HG03175 (cell line): Measurements from ENCODE around the gene HYAL3.
A peak's percentile ranks its signal among the peaks of the same experiment; 100 is the strongest.
"Not testable (repeated sequence)": the region's sequence is repeated elsewhere in the genome, so short reads cannot be mapped to it uniquely, and the experiment has no call there.

Source experiments
- ATAC-seq: cut with Tn5 transposase; IDR thresholded peaks from one replicate; pipeline ENCODE4 v1.9.1; 2021; ENCODE audit warnings: mild to moderate bottlenecking, moderate library complexity; ENCODE audit not compliant: unreplicated experiment

Gene HYAL3

DNA sequence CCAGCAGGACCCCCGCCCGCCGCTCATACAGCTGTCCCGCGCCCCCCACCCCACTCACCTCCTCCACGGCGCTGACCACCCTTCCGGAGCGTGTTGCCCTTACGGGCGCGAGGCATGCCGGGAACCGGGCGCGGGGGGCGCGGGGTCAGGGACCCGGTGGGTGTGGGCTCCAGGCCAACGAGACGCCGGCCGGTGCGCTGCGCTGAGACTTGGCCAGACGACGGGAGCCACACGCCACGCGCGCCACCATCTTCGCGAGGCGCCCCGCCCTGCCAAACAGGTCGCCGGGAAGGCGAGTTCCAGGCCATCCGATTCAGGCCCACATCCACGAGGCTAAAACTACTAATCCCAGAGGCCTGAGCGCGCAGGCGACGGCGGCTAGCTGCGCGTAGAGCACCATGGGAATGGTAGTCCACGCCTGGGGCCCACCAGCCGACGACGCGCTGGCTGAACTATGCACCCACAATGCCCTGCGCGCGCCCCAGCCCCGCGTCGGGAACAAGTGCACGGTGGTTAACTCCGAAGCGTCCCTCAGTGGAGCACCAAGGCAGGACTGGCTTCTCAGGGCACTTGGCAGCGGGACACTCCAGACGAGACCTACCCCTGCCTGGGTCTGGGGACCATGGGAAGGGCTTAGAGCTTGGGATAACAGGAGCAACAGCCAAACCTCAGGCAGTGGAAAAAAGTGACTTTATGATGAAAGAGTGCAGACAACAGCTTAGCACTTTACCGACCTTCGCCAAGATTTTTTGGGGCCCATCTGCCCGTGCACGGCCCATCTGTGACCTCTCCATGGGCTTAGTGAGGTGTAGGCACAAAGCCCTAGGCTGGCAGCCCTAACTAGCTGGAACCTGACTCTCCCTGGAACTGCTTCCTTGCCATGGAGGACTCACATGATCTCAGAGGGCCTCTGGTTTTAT, 6.8 kb downstream of the HYAL3 start, which contains the start of gene IFRD2:
Gene IFRD2, minus strand, starts transcription at position 271 of the 920 bp plus-strand sequence. Its CDS starts 155 bp downstream, at position 116.
- peak; percentile 96 for ATAC-seq

DNA sequence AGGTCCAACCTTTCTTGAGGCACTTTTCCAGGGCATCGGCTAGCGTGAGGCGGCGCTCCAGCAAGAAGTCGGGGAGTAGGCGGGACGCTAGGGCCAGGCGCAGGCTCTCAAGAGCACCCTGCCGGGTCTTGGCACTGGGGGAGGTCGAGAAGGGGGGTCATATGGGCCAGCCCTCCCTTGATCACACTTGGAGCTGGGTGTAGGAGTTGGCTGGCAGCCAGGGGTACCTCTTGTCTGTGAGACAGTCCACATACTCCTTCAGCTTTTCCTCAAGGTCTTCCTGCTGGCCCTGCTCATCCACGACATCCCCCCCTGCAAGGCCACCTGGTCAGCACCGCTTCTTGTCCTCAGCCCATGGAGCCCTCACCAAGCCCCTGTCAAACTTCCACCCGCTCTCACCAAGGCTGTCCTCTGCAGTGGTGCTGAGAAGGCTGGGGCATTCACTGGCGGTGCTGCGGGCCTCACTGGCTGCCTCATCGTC, 9.0 kb downstream of the HYAL3 start:
- no peak for ATAC-seq

DNA sequence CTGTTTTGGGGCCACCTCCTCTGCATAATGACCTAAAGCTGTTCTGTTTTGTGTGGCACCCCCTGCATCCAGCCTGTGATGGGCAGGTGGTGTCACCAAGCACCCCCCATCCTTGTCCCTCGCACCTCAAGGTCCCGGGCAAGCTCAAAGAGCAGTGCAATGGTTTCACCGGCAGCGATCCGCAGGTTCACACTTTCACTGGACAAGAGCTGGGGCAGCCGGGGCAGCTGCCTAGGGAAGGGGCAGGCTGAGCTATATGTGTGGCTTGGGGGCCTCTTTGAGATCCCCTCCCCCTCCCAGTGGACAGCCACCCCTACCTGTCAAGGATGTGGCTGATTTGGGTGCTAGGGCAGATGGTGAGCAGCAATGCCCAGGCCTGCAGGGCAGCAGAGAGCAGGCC, 10.1 kb downstream of the HYAL3 start:
- no peak for ATAC-seq

DNA sequence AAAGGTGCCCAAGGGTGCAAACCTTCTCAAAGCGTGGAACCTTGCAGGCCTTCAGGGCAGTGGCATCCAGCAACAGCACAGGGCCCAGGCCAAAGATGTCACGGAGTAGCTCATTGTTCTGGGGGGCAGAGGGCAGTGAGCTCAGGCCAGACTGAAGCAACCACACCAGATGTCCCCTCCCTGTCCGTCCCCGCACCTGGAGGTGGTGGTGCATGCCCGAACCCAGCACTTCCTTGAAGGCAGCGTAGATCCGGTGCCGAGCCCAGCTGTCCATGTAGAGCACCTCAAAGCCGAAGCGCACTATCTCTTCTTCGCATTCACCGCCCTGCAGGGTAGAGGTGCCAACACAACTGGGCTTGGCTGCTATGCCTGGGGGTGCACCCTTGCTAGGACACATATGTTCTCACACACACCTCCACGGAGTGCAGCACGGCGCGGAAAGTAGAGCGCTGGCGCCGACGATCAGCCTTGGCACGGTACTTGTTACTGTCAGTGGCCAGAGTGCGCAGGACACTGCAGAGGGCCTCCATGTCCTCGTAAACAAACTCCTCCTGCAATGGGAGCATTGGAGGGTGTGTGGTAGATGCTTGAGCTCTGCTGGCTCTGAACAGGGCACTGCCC, 10.7 kb downstream of the HYAL3 start:
- no peak for ATAC-seq

DNA sequence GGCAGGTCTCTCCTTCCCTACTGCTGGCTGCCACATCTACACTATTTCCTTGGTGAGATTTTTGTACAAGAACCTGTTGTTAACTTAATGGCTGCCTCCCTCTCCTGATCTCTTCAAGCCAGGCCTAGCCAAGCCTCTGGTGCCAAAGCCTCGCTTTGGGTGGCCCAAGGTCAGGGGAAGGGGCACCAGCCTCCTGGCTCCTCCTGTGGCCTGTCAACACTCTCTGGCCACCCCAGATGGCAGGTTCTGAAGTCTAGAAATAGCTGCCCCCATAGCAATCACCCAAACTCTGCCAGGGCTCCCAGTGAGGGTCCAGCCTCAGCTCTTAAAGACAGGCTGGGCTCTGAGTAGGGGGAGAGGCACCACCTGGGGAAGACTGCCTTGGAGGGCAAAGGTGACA, 11.9 kb downstream of the HYAL3 start:
- no peak for ATAC-seq

DNA sequence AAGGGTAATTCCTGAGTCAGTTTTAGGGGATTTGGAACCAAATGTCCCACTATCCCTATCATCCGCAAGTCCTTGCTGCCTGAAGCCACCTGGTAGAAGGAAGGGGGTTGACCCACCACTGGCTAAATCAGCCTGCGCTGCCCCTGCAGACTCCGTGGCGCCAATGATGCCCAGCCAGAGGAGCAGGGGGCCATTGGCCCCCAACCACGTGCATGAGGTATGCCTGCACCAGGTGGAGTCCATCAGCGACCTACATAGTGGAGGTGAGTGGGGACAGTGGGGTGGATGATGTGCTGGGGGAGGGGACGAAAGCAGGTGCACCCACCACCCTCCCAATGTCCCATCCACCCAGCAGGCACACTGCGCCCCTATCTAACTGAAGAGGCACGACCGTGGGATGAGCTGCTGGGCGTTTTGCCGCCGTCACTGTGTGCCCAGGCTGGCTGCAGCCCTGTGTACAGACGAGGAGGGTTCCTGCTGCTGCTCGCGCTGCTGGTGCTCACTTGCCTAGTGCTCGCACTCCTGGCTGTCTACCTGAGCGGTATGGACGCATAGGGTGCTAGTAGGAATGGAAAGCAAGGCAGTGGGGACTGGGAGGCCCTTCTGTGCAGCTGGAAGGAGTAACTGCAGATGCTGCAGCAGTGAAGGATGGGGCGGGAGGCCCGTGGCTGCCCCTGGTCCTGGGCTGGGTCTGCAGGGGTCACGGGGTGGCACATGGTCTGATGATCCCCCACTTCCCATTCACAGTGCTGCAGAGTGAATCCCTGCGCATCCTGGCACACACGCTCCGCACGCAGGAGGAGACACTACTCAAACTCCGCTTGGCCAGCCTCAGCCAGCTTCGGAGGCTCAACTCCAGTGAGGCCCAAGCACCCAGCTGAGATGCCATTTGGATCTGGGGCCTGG, 12.6 kb downstream of the HYAL3 start:
- no peak for ATAC-seq

DNA sequence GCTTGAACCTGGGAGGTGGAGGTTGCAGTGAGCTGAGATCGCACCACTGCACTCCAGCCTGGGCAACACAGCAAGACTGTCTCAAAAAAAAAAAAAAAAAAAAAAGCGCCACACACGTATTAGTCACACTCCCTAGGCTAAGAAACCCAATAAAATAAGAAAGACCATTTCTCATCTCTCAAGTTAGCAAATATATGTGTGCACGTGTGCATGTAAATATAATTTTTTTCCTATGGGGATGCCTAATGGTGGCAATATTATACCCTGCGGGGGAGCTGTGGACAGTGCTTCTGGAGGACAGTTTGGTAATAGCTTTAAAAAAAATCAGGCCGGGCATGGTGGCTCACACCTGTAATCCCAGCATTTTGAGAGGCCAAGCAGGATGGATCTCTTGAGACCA, 15.1 kb downstream of the HYAL3 start:
- ATAC-seq = not testable (repeated sequence)

DNA sequence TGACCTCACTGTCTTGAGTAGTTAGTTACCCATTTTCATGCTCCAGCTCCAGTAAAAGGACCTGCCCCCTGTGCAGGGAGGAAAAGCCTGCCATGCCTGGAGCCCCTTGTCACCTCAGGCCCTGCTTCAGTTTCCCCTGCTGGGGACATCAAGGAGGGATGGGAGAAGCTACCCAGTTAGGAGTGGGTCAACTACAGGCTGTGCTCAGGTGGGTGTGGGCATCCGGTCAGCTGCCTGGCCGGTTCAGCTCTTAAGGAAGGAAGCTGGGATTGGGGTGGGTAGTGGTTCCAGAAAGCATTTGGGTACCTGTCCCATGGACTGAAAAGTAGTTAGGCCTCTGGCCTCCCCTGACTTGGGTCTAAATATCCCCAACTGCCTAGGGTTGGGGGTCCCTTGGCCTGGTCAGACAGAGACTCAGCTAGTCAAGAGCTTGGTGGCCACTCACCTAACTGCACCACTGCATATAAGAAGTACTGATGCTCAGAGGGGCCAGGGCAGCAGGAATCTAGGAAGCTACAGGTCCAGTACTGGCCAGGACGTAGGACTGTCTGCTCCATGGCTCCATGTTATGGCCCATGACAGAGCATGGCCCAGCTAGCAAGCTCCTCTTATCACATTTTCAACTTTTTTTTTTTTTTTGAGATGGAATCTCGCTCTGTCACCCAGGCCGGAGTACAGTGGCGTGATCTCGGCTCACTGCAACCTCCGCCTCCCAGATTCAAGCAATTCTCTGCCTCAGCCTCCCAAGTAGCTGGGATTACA, 19.8 kb downstream of the HYAL3 start:
- ATAC-seq = no peak

DNA sequence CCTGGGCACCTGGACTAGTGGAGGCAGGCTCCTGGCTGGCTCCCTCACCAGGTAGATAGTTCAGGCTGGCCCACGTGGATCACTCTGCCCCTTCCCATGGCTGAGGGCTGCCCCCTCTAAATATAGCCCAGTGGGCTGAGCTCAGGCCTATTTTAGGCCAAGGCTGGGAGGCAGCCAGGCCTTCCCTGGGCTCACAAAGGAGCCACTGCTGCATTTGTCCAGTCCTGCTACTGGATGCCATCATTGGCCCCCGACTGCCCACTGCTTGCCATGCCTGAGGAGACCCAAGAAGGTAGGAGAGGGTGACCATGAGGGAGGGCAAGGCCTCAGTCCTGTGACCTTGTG, 20.4 kb downstream of the HYAL3 start, which contains the start of gene LSMEM2:
Gene LSMEM2, plus strand, starts transcription at position 208 of the 345 bp plus-strand sequence. Its CDS starts 27 bp downstream, at position 235.
- no peak for ATAC-seq

DNA sequence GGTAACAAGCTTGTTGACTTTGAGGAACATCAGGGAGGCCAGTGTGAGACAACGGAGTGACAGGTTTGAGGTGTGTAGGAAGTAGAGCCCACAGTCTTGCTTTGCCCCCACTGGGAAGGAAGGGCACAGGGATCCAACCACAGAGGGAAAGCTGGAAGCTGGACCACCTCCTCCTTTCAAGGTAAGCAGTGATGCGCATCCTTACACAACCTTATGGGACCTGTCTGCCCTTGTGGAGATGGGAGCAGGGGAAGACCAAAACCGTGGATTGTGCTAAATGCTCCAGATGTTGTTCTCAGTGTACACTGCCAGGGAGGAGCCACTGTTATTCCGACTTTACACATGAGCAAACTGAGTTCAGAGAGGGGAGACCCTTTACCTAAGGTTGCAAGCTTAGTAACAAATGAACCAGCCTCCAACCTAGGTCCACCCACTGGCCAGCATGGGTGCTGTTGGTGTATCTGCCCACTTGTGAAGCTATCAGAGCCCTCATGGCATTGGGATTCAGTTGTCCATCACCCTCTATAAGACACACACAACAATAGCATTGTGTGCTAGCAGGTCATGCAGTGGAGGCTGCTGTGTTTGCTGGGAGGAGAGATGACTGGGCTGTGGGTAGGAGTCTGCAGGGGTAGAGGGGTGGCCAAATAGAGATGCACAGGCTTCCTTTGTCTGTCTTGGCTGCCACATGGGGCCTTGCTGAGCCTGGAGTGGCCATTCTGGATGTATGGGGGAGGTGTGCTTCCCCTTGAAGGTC, 20.9 kb downstream of the HYAL3 start:
- ATAC-seq = no peak

DNA sequence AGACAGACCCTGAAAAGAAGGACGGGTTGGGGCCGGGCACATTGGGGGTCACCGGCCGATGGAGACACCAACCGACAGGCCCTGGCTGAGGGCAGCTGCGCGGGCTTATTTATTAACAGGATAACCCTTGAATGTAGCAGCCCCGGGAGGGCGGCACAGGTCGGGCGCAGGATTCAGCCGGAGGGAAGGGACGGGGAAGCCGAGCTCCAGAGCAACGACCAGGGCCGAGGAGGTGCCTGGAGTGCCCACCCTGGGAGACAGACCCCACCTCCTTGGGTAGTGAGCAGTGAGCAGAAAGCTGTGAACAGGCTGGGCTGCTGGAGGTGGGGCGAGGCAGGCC, 22.5 kb downstream of the HYAL3 start:
- ATAC-seq = no peak

DNA sequence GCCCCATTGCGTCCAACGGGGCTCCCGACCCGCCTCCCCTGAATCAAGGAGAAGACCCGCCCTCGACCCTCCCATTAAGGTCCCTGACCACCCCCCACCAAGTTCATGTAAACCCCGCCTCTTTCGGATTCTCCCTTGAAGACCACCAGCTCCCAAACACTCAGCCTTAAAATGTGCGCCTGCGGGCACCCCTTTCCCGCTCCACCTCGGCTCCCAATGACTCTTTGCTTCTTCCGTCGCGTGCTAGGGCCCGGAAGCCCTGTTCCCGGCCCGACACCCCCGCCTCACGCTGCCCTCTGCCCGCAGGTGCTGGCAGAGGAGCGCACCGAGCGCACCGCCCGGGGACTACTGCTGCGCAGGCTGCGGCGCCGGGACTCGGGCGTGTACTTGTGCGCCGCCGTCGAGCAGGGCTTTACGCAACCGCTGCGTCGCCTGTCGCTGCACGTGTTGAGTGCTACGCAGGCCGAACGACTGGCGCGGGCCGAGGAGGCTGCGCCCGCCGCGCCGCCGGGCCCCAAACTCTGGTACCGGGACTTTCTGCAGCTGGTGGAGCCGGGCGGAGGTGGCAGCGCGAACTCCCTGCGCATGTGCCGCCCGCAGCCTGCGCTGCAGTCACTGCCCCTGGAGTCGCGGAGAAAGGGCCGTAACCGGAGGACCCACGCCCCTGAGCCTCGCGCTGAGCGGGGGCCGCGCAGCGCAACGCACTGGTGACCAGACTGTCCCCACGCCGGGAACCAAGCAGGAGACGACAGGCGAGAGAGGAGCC, 23.0 kb downstream of the HYAL3 start:
- ATAC-seq = no peak

DNA sequence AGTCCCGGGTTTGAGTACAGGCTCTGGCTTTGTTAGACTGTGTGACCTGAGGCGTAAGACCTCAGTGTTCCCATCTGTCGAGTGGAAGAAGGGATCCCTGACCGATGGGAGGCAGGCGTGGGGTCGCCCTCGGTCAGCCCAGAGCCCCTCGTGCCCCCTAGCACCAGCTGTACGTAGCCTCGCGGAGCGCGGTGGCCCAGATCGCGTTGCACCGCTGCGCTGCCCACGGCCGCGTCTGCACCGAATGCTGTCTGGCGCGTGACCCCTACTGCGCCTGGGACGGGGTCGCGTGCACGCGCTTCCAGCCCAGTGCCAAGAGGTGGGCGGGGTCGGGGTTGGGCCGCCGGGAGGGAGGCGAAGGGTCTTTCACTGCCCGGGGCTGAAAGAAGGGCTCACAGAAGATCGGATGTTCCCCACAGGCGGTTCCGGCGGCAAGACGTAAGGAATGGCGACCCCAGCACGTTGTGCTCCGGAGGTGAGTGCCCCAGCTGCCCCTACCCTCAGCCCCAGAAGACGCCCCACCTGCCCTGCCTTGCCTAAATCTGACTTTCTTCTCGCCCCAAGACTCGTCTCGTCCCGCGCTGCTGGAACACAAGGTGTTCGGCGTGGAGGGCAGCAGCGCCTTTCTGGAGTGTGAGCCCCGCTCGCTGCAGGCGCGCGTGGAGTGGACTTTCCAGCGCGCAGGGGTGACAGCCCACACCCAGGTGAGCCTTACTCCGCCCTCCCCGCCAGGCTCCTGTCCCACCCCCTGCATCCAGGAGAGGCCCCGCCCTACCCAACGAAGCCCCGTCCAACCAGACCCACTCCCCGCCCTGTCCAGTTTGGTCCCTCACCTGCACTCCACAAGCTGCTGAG, 23.8 kb downstream of the HYAL3 start:
- ATAC-seq = no peak

DNA sequence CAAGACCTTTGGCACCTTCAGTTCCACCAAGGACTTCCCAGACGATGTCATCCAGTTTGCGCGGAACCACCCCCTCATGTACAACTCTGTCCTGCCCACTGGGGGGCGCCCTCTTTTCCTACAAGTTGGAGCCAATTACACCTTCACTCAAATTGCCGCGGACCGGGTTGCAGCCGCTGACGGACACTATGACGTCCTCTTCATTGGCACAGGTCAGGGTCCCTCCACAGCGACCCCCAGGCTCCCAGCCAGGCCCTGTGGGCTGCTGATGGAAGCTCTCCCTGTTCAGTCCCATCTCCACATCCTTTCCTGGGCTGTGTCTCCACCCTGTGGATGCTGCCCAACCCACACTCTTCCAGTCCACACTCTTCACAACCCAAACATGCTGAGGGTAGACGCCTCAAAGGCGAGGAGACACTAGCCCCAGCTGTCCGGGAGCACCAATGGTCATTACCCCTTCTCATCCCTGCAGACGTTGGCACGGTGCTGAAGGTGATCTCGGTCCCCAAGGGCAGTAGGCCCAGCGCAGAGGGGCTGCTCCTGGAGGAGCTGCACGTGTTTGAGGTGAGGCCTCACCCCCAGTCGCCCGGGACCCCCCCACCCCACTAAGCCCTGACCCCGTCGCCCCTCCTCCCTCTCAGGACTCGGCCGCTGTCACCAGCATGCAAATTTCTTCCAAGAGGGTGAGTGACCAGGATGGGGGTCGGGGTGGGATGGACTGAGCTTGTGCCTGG, 24.7 kb downstream of the HYAL3 start:
- no peak for ATAC-seq

DNA sequence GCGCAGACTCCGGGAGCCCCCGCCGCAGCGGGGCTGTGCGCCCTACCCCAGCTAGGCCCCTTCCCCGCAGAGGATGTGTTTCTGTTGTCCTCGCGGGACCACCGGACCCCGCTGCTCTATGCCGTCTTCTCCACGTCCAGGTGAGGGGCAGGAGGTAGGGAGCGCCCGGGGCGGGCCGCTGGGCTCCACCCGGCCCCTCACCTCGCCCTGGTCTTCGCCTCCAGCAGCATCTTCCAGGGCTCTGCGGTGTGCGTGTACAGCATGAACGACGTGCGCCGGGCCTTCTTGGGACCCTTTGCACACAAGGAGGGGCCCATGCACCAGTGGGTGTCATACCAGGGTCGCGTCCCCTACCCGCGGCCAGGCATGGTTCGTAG, 25.5 kb downstream of the HYAL3 start:
- no peak for ATAC-seq

DNA sequence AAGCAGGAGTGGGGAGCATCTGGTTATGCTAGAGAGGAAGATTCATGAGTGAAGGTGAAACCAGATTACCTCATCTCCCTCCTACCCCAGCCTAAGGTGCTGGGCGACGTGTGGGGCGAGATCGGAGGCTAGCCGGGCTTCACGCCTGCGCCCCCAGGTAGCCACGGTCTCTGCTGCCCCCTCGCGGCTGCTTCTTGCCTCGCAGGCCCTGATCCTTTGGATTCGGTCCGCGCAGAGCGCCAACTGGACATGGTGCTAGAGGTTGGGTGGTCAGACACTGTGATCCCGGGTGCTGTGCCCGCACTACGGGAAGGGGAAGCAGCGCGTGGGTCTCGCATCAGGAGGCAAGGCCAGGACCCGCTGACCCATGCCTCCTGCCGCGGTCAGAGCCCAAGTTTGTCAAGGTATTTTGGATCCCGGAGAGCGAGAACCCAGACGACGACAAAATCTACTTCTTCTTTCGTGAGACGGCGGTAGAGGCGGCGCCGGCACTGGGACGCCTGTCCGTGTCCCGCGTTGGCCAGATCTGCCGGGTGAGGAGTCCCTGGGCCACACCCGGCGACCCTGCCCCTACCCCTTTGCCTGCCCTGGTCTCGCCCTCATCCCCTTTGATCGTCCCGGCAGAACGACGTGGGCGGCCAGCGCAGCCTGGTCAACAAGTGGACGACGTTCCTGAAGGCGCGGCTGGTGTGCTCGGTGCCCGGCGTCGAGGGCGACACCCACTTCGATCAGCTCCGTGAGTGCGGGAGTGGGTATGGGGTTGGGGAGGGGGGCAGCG, 26.1 kb downstream of the HYAL3 start:
- ATAC-seq = peak; percentile 82

DNA sequence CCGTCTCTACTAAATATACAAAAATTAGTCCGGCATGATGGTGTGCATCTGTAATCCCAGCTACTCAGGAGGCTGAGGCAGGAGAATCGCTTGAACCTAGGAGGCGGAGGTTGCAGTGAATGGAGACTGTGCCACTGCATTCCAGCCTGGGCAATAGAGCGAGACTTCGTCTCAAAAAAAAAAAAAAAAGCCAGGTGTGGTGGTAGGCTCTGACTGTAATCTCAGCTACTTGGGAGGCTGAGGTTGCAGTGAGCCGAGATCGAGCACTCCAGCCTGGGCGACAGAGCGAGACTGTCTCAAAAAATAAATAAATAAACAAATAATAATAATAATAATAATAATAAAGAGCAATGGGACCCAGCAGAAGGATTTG, 26.7 kb downstream of the HYAL3 start:
- ATAC-seq = not testable (repeated sequence)
